LNCaP clone FGC (cell line): Measurements from ENCODE around the gene FOLR2.

Experiments
- DNase-seq: peaks from one replicate; pipeline ENCODE4 v3.0.0-alpha.2; 2011; ENCODE audit warnings: low read depth
- H3K4me3 ChIP-seq: 2 replicates; pipeline ENCODE4 v1.5.1; 2011; ENCODE audit warnings: mild to moderate bottlenecking, low read depth, low read length, control low read depth
- TF ChIP-seq, protein P1 (sequence below): IDR thresholded peaks from 2 replicates; pipeline ENCODE4 v1.5.1; 2012; ENCODE audit warnings: mild to moderate bottlenecking; ENCODE audit not compliant: control insufficient read depth, insufficient read depth; ENCODE audit errors: extremely low read depth

FOLR2 gene

DNA sequence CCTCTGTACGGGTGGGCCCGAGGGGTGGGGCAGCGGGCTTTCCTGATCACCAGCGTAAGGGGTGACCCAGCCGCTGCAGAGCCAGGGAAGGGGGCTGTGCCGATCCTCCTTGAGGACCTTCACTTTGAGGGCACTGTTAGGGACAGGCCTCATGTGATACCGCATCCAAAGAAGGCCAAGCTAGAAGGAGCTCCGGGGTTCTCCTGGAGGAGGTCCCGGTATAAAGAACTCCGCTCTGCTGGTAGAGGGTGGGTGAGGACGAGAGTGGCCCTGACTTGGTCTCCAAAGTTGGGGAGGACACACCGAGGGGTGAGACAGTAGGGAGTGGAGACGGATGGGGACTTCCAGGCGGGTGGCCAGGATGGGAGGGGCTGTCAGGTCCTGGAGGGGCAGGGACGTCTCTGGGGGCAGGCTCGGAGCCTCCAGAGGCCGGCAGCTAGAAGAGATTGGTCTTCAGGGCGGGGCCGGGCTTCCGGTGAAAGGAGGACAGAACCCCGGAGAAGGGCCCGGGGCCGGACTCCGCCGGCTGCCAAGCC lies 22.8 kb downstream of the FOLR2 start:
- DNase-seq = no peak
- TF ChIP-seq, protein P1, sequence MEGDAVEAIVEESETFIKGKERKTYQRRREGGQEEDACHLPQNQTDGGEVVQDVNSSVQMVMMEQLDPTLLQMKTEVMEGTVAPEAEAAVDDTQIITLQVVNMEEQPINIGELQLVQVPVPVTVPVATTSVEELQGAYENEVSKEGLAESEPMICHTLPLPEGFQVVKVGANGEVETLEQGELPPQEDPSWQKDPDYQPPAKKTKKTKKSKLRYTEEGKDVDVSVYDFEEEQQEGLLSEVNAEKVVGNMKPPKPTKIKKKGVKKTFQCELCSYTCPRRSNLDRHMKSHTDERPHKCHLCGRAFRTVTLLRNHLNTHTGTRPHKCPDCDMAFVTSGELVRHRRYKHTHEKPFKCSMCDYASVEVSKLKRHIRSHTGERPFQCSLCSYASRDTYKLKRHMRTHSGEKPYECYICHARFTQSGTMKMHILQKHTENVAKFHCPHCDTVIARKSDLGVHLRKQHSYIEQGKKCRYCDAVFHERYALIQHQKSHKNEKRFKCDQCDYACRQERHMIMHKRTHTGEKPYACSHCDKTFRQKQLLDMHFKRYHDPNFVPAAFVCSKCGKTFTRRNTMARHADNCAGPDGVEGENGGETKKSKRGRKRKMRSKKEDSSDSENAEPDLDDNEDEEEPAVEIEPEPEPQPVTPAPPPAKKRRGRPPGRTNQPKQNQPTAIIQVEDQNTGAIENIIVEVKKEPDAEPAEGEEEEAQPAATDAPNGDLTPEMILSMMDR = no peak

DNA sequence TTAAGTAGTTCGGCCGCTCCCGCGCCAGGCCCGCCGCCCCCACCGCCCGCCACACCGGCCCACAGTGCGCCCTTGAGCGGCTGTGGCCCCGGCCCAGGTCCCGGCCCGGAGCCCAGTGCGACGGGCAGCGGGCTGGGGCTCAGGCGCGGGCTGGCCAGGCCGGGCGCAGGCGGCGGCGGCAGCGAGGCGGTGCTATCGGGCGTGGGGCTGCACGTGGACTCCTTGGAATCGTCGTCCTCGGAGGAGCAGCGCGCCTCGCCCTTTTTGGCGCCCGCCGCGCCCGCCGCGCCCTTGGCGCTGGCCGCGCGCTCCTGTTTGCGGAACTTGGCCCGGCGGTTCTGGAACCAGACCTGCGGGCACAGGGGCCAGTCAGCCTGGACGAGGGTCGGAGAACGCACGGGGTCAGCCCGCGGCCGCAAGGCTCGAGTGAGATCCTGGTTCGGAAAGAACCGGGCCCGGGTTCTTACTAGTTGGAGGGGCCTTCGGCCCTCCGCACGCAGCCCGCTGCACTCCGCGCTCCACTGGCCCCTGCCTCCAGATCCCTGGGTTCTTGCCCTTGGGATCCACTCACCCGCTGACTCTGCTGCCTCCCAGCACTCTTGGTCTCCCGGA lies 23.4 kb downstream of the FOLR2 start:
- DNase-seq = no peak
- H3K4me3 ChIP-seq = no peak overlapping the region
- TF ChIP-seq, protein P1 = no peak

More for the DNA sequence above, 22.8 kb downstream of the FOLR2 start:
- no peak overlapping the region for H3K4me3 ChIP-seq

DNA sequence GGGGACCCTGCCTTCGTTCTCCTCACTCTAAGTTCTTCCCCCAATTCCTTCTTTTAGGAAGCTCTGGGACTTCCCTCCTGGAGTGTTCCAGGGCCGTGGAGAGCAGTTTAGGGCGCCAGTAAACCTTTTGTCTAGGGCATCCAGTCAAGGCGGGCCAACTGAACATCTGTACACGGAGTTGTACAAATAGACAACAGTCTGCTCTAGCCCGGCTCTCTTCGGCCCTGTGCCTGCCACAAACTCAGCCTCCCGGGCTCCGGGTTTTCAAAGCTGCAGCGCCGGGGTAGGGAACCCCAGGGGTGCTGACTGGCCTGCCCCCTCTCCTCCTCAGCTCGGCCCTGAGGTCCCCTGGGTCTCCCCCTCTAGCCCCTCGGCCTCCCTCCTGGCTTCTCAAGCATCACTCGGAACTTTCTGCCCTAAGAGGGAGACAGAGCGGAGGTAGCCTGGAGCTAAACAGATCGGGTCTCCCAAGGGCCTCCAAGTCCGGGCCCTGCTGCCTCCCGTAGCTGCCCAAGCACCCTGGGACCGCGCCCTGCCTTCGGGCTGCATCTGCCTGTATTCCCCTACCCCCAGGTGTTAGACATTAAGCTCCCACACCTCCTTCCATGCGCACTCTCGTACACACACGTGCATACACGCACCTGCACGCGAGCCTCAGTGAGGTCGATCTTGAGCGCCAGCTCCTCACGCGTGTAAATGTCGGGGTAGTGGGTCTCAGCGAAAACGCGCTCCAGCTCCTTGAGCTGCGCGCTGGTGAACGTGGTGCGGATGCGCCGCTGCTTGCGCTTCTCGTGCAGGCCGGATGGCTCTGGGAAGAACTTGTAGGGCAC lies 24.1 kb downstream of the FOLR2 start:
- TF ChIP-seq, protein P1 = no peak
- no peak overlapping the region for H3K4me3 ChIP-seq

DNA sequence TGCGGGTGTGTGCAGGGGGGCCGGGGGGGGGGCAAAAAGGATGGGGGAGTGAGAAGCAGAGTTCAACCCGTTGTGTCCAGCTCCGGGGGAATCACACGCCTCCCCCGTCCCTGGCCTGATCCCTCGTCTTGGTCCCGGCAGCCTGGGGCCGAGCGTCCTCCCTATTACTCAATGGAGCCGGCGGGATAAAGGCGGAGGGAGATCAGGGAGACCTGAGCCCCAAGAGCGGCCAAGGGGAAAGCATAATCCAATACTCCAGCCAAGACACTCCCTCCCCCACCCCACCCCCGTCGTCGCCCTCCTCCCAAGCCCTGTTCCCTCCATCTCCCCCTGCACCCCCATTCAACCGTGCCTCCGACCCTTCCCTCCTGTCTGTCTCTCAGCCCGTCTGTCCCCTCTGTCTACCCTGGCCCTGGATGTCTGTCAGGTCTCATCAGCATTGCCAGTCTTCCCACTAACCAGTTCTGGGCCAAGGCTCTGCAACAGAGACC lies 24.7 kb downstream of the FOLR2 start:
- no peak for DNase-seq
- H3K4me3 ChIP-seq = no peak overlapping the region
- TF ChIP-seq, protein P1 = no peak

More for the DNA sequence above, 24.1 kb downstream of the FOLR2 start:
- no peak for DNase-seq

DNA sequence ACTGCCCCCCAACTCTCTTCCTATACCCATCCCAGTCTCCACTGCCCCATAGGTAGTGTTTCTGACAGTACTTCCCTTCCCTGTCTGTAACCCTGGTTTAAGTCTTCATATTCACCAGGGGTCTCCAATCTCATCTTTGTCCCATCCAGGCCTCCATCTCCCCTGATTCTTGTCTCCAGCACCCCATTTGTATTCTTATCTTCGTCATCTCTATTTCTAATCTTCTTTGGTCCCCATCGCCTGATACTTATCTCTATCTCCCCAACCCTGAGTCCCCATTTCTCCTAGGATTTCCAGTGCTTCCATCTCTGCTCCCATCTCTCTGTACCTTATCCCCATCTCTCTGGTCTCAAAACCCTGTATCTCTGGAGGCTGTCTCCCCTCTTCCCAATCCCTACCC lies 25.5 kb downstream of the FOLR2 start:
- no peak overlapping the region for H3K4me3 ChIP-seq

DNA sequence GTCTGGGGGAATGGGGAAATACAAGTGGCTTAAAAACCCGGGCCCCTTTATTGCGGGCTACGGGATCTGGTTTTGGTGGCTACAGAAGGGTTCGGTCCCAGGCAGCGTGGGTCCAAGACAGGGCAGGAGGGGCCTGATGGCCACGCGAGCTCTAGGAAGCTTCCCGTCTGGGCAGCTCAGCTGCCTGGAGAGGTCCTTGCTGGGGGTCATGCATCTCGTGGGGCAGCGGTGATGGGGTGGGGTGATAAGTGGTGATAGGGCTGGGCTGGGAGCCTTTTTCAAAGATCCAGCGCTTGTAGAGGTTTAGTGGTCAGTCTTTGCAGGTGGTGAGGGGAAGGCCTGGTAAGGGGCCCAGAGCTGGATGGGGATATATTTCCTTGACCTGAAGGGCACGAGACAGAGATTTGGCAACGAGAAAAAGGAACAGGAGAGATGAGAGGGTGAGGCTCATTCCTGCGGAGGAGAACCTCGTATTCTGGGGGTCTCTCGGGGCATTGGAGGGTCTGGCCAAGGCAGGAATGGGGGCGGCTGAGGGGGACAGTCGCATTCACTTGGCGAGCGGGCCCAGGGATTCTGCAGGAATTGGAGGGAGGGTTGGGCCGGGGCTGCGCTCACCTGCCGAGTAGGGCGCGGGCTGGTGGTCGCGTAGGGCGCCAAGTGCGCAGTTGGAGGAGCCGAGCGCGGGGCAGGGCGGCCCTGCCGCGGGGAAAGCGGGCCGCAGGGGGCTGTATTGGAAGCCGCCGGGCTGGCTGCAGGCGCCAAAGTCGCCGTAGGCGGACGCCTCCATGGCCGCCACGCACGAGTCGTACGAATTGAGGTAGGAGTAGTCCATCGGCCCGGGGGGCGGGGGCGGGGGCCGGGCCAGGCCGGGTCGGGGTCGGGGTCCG lies 26.8 kb downstream of the FOLR2 start:
- H3K4me3 ChIP-seq = no peak overlapping the region
- TF ChIP-seq, protein P1 = no peak

More for the DNA sequence above, 25.5 kb downstream of the FOLR2 start:
- no peak for DNase-seq
- TF ChIP-seq, protein P1 = no peak

More for the DNA sequence above, 26.8 kb downstream of the FOLR2 start:
- no peak for DNase-seq
